Calu3 (cell line): ENCODE measurements around the gene NKX3-2. TPM values are rescaled to one million over a fixed set of nuclear protein-coding genes. Genes with fewer than 3 reads are reported as not detected.

ENCODE experiments used
- BruUV-seq: library from RNA; stranded (reverse); fragments of 400-500 nt; replicated peaks from 2 replicates; lab custom pipeline; 2021; lab: Mats Ljungman, UMichigan
- CTCF ChIA-PET: fragments of 300-600 bp; sonication (Branson Sonifier 250); formaldehyde crosslinking; loops from one replicate; lab custom pipeline; 2022; ENCODE audit warnings: antibody characterized with exemption; lab: Charles Lee
- DNase-seq: peaks from one replicate; pipeline ENCODE4 v3.0.0; 2022
- H3K27ac Mint-ChIP-seq: one replicate; pipeline ENCODE4 v1.8.0; 2022; ENCODE audit warnings: mixed read lengths; ENCODE audit not compliant: unreplicated experiment
- H3K27me3 Mint-ChIP-seq: one replicate; pipeline ENCODE4 v1.8.0; 2022; ENCODE audit warnings: mixed read lengths; ENCODE audit not compliant: unreplicated experiment
- H3K36me3 Mint-ChIP-seq: one replicate; pipeline ENCODE4 v1.8.0; 2022; ENCODE audit warnings: mild to moderate bottlenecking, moderate library complexity, mixed read lengths; ENCODE audit not compliant: insufficient read depth, unreplicated experiment
- H3K4me1 Mint-ChIP-seq: one replicate; pipeline ENCODE4 v1.8.0; 2022; ENCODE audit warnings: mild to moderate bottlenecking, low read depth, mixed read lengths; ENCODE audit not compliant: unreplicated experiment
- H3K4me3 Mint-ChIP-seq: one replicate; pipeline ENCODE4 v1.8.0; 2022; ENCODE audit warnings: mild to moderate bottlenecking, low read depth, moderate library complexity, mixed read lengths; ENCODE audit not compliant: unreplicated experiment
- H3K9me3 Mint-ChIP-seq: one replicate; pipeline ENCODE4 v1.8.0; 2022; ENCODE audit warnings: low read depth, mixed read lengths; ENCODE audit not compliant: unreplicated experiment
- CTCF ChIP-seq: fragments of 200-600 bp; IDR thresholded peaks from one replicate; pipeline ENCODE4 v1.8.0; 2022; ENCODE audit warnings: antibody characterized with exemption; ENCODE audit not compliant: unreplicated experiment
- intact Hi-C: fragments of 100-400 bp; cut with micrococcal nuclease; formaldehyde crosslinking; loops from one replicate; pipeline ENCODE4 v1.10.0; 2022; ENCODE audit not compliant: unreplicated experiment
- total RNA-seq: library from RNA; stranded (reverse); gene quantifications from 2 replicates; pipeline ENCODE4 v1.2.3, GENCODE V29; 2022

The NKX3-2 gene
- total RNA-seq, 1 experiment from 2014 or later: not detected

DNA sequence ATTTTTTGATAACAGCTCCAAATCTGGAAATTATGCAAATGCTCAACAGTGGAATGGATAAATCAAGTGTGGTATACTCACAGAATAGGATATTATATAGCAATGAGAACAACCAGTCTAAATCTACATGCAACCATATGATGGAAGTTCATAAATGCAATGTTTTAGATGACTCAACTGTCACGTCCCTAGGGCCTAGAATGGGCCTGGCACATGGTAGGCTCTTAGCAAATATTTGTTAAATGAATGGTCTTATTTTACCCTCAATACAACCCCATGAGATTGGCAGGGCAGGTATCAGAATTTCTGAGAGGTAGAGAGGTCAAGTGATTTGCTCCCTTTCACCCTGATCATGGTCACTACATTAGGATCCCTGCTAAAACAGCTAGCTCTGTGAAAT is 14.6 kb upstream of the NKX3-2 start:
- CTCF ChIA-PET: interaction anchor here (0.5 kb wide), 1 partner anchor 835 kb away, joined by 3 read pairs; no protein-coding TSS in a partner anchor
- intact Hi-C loops: no loop called here
- DNase-seq: no peak
- no peak overlapping the region for H3K27ac Mint-ChIP-seq
- no peaks in the 10 kb centered on the region for H3K4me1 Mint-ChIP-seq
- peaks cover 14% of the 10 kb centered on the region for H3K27me3 Mint-ChIP-seq
- H3K36me3 Mint-ChIP-seq: no peaks in the 10 kb centered on the region
- TF ChIP-seq CTCF: no peak
- no peaks in the 10 kb centered on the region for H3K9me3 Mint-ChIP-seq
- H3K4me3 Mint-ChIP-seq: no peak overlapping the region
- no TSS peak for BruUV-seq

DNA sequence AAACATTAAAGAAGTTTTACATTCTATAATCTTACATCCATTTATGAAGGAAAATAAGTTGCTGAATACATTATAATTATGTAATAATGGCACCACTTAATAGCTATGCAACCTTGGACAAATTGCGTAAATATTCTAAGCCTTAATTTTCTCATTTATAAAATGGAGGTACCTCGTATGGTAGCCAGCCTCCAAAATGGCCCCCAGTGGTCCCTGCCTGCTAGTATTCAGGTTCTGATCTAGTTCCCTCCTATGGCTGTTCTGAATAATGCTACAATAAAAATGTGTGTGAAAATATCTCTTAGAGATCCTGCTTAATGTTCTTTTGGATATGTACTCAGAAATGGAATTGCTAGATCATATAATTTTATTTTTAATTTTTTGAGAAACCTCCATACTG is 11.0 kb upstream of the NKX3-2 start:
- no peaks in the 10 kb centered on the region for H3K4me1 Mint-ChIP-seq
- H3K27ac Mint-ChIP-seq: no peak overlapping the region
- H3K27me3 Mint-ChIP-seq: peaks cover 34% of the 10 kb centered on the region
- H3K4me3 Mint-ChIP-seq: no peak overlapping the region
- CTCF ChIA-PET: no interaction called here
- no TSS peak for BruUV-seq
- H3K36me3 Mint-ChIP-seq: no peaks in the 10 kb centered on the region
- intact Hi-C loops: no loop called here
- TF ChIP-seq CTCF: no peak
- no peak for DNase-seq
- no peaks in the 10 kb centered on the region for H3K9me3 Mint-ChIP-seq

- no TSS peak for BruUV-seq
- CTCF ChIA-PET: no interaction called here
- H3K27ac Mint-ChIP-seq: no peak overlapping the region
- H3K9me3 Mint-ChIP-seq: no peaks in the 10 kb centered on the region
- H3K4me1 Mint-ChIP-seq: no peaks in the 10 kb centered on the region
- no peaks in the 10 kb centered on the region for H3K36me3 Mint-ChIP-seq
- H3K4me3 Mint-ChIP-seq: no peak overlapping the region
- peaks cover 36% of the 10 kb centered on the region for H3K27me3 Mint-ChIP-seq
- intact Hi-C loops: no loop called here
- DNase-seq: no peak
- no peak for TF ChIP-seq CTCF
Observed at GRCh38 chr4:13553081-13553480, 8.8 kb upstream of the NKX3-2 start.

GRCh38 chr4:13548984-13549546 is 4.8 kb upstream of the NKX3-2 start:
- H3K36me3 Mint-ChIP-seq: peaks cover 18% of the 10 kb centered on the region
- peak; percentile 81 for TF ChIP-seq CTCF
- H3K27me3 Mint-ChIP-seq: peaks cover 31% of the 10 kb centered on the region
- H3K4me1 Mint-ChIP-seq: no peaks in the 10 kb centered on the region
- H3K27ac Mint-ChIP-seq: no peak overlapping the region
- DNase-seq: peak; percentile 80
- H3K9me3 Mint-ChIP-seq: no peaks in the 10 kb centered on the region
- no TSS peak for BruUV-seq
- H3K4me3 Mint-ChIP-seq: peak overlapping the region; percentile 59
- intact Hi-C loops: loop anchor here (1.0 to 5.0 kb wide), 4 partner anchors 67 to 872 kb away; partner anchors contain the start of gene RAB28
- CTCF ChIA-PET: interaction anchor here (0.7 kb wide), 1 partner anchor 1921 kb away, joined by 3 read pairs; the partner anchor contains the start of gene CC2D2A
